Colonic mucosa (tissue), 4 donors: ENCODE data around the gene IFT43. TPM values are rescaled to one million over a fixed set of nuclear protein-coding genes. Genes with fewer than 3 reads are reported as not detected.

ENCODE experiments used
- DNase-seq: peaks from one replicate; pipeline ENCODE4 v3.0.0-alpha.2; 2020
- H3K27ac ChIP-seq: fragments of 200-600 bp; one replicate; pipeline ENCODE4 v1.8.0; 2021
- H3K27me3 ChIP-seq: fragments of 200-600 bp; one replicate; pipeline ENCODE4 v1.8.0; 2021
- H3K36me3 ChIP-seq: fragments of 200-600 bp; one replicate; pipeline ENCODE4 v1.8.0; 2021
- H3K4me1 ChIP-seq: fragments of 200-600 bp; one replicate; pipeline ENCODE4 v1.8.0; 2021; ENCODE audit warnings: mild to moderate bottlenecking
- H3K4me3 ChIP-seq: fragments of 200-600 bp; one replicate; pipeline ENCODE4 v1.8.0; 2021
- H3K9ac ChIP-seq, 2 donors: one replicate each; pipeline ENCODE4 v1.7.0; 2013; ENCODE audit warnings: control low read depth in 2 of 2, low read depth in 2 of 2, low read length in 2 of 2
- H3K9me3 ChIP-seq: fragments of 200-600 bp; one replicate; pipeline ENCODE4 v1.8.0; 2021
- intact Hi-C: fragments of 100-400 bp; cut with DNase I; formaldehyde crosslinking; loops from one replicate; pipeline ENCODE4 v1.14.1; 2022
- total RNA-seq, 2 donors: library from RNA; stranded (reverse); fragmentation: NEBNext Ultra II Directional in 1 of 2; extraction: Animal tissue kit (Norgen Biotek cat#: 25700) in 1 of 2; gene quantifications; one replicate each; pipeline ENCODE4 v1.2.1, GENCODE V29; 2021
- TF ChIP-seq, protein P1 (sequence below): fragments of 200-600 bp; IDR thresholded peaks from one replicate; pipeline ENCODE4 v1.8.0; 2022; ENCODE audit warnings: antibody characterized with exemption, mild to moderate bottlenecking
- donor health status: healthy.
- donor health status: DM: no; HTN: no; CAD: no.
- donor health status: DM: no; HTN: no; CAD: no.

The IFT43 gene
- total RNA-seq, 2 donors from 2014 or later, result 26.5 to 26.6 TPM

DNA sequence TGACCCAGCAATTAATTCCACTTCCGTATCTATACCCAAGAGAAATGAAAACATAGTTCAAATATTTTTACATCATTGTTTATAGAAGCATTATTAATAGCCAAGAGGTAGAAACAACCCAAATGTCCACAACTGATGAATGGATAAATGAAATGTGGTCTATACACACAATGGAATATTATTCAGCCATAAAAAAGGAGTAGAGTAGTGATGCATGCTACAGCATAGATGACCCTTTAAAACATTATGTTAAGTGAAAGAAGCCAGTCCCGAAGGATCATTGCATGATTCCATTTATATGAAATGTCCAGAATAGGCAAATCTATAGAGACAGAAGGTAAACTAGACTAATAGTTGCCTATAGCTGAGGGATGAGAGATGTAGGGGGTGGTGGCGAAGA lies 33.1 kb upstream of the IFT43 start:
- H3K9ac ChIP-seq, result no peak overlapping the region
- no peak for DNase-seq
- intact Hi-C loops, result no loop called here
- no peaks in the 10 kb centered on the region for H3K27me3 ChIP-seq
- no peak overlapping the region for H3K4me3 ChIP-seq
- no peak overlapping the region for H3K27ac ChIP-seq
- no peaks in the 10 kb centered on the region for H3K36me3 ChIP-seq
- TF ChIP-seq, protein P1, sequence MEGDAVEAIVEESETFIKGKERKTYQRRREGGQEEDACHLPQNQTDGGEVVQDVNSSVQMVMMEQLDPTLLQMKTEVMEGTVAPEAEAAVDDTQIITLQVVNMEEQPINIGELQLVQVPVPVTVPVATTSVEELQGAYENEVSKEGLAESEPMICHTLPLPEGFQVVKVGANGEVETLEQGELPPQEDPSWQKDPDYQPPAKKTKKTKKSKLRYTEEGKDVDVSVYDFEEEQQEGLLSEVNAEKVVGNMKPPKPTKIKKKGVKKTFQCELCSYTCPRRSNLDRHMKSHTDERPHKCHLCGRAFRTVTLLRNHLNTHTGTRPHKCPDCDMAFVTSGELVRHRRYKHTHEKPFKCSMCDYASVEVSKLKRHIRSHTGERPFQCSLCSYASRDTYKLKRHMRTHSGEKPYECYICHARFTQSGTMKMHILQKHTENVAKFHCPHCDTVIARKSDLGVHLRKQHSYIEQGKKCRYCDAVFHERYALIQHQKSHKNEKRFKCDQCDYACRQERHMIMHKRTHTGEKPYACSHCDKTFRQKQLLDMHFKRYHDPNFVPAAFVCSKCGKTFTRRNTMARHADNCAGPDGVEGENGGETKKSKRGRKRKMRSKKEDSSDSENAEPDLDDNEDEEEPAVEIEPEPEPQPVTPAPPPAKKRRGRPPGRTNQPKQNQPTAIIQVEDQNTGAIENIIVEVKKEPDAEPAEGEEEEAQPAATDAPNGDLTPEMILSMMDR, result no peak
- no peaks in the 10 kb centered on the region for H3K4me1 ChIP-seq
- H3K9me3 ChIP-seq, result no peaks in the 10 kb centered on the region

DNA sequence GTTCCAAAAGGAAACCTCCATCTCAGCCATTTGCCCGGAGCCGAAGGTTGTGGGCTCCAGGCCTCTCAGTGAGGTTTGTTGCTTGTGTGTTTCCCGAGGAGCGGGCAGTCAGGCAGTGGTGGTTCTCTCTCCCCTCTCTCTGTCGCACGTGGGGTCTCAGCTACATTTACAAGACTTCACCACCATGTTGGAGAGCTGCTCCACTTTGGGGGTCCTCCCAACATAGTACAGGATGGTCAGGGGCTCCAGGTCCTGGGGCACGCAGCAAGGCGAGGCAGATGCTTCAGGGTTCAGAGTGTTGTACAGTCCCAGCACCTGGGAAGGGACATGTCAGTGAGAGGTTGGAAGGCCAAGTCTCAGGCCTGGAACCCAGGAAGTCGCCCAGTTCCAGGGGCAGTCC lies 26.5 kb upstream of the IFT43 start:
- TF ChIP-seq, protein P1, result no peak
- Histone ChIP-seq H3K9ac (no peak overlapping the region), H3K4me3 (no peak overlapping the region), H3K9me3 (no peaks in the 10 kb centered on the region), H3K27ac (no peak overlapping the region), H3K27me3 (no peaks in the 10 kb centered on the region), H3K36me3 (no peaks in the 10 kb centered on the region), H3K4me1 (no peaks in the 10 kb centered on the region)
- DNase-seq, result no peak
- intact Hi-C loops, result no loop called here

DNA sequence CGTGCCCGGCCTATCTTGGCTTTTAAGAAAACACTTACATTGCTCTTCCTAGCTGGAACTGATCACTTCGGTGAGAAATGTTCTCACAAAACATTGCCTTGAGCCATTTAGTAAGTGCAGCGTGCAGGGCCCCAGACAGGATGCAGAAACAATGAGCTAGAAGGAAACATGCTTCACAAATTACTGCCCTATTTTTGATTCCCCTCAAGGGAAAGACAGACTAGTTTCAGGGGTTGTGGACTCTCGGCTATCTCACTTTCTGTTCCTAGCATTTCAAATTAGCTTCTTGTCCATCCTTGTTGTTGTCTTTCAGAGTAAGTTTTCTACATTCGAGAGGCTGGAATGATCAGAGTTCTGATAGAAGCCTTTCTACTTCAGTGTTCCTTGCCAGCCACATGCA lies 25.3 kb upstream of the IFT43 start:
- Histone ChIP-seq H3K9ac (no peak overlapping the region), H3K27me3 (no peaks in the 10 kb centered on the region), H3K9me3 (no peaks in the 10 kb centered on the region), H3K4me3 (no peak overlapping the region), H3K27ac (no peak overlapping the region), H3K36me3 (no peaks in the 10 kb centered on the region), H3K4me1 (no peaks in the 10 kb centered on the region)
- TF ChIP-seq, protein P1, result no peak
- no peak for DNase-seq
- intact Hi-C loops, result no loop called here

DNA sequence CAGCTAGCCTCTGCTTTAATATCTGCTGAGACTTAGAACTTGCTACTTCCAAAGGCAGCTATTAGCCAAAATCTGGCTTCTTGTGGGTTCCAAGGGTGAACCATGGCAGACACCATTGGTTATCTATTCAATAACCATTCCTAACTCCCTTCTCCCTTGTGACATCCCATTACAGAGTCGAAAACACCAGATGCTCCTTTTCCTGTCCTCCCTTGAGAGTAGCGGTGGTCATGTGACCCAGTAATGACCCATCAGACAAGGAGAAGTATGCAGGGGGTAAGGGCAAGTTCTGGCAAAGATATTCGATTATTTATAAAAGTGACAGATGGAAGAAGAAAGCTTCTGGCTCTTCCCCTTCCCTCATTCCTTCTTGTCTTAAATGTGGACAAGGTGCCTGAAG lies 23.9 kb upstream of the IFT43 start:
- Histone ChIP-seq H3K4me3 (no peak overlapping the region), H3K9me3 (no peaks in the 10 kb centered on the region), H3K27me3 (no peaks in the 10 kb centered on the region), H3K9ac (no peak overlapping the region), H3K27ac (no peak overlapping the region), H3K4me1 (no peaks in the 10 kb centered on the region), H3K36me3 (no peaks in the 10 kb centered on the region)
- DNase-seq, result no peak
- intact Hi-C loops, result no loop called here
- TF ChIP-seq, protein P1, result no peak

DNA sequence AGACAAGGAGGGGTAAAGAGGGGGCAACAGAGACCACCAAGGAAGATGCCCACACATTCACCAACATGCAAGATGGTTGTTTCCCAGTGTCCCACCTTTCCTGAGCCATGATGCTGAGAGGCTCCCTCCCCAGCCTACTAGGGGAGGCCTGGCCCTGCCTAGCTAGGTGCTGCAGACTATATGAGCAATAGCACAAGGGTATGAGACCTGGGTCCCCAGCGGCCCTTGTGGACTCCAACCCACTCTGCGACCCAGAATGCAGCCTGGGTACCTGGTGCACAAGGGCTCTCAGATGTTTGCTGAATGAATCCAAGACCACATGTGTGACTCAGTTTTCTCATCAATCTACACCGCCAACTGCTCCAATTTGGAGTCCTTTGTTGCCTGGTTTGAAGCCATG lies 17.7 kb upstream of the IFT43 start:
- Histone ChIP-seq H3K9me3 (no peaks in the 10 kb centered on the region), H3K27me3 (no peaks in the 10 kb centered on the region), H3K36me3 (no peaks in the 10 kb centered on the region), H3K4me3 (no peak overlapping the region), H3K4me1 (no peaks in the 10 kb centered on the region), H3K9ac (no peak overlapping the region), H3K27ac (no peak overlapping the region)
- no peak for DNase-seq
- TF ChIP-seq, protein P1, result no peak
- intact Hi-C loops, result no loop called here

DNA sequence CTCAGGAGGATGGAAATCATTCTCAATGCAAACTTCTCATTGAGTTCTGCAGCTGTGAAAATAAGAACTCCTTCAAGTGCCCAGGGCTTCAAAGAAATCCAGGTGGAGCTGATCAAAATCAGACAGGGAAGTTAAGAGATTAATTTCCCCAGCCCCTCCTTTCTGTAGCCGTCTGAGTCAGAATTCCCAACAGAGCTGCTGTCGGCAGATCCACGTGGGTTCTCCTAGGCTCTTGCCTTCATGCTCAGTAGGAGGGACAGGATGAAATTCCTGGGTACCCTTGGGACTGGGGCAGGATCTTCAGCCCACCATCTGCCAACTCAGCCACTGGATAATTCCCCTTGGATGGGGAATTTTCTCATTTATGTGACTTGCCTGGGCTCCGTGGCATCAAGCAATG lies 17.1 kb upstream of the IFT43 start:
- TF ChIP-seq, protein P1, result no peak
- H3K36me3 ChIP-seq, result no peaks in the 10 kb centered on the region

More for the DNA sequence above, 17.1 kb upstream of the IFT43 start:
- no peak overlapping the region for H3K9ac ChIP-seq
- no peak for DNase-seq
- H3K27me3 ChIP-seq, result no peaks in the 10 kb centered on the region
- H3K4me3 ChIP-seq, result no peak overlapping the region
- H3K4me1 ChIP-seq, result no peaks in the 10 kb centered on the region
- no peak overlapping the region for H3K27ac ChIP-seq
- no peaks in the 10 kb centered on the region for H3K9me3 ChIP-seq
- intact Hi-C loops, result no loop called here
